Pancreas (tissue), 10 donors: ENCODE results near the gene GARIN5B. TPM values are rescaled to one million over a fixed set of nuclear protein-coding genes. Genes with fewer than 3 reads are reported as not detected.

Experiments
- ATAC-seq, 4 donors: fragments of 200-7000 bp; cut with Tn5 transposase; one replicate each; pipeline versions ENCODE4 v1.8.0 to v1.9.1; 2020; ENCODE audit warnings: mild to moderate bottlenecking in 4 of 4, moderate library complexity in 4 of 4
- DNase-seq, 6 donors: peaks; one replicate each; pipeline ENCODE4 v3.0.0-alpha.2; 2020
- FAIRE-seq: peaks from 2 replicates; lab custom pipeline; 2012; peaks lifted over from hg19 to GRCh38; lab: Jason Lieb, UNC
- H3K27ac ChIP-seq, 4 donors: fragments of 200-600 bp; sonication (generic); 1 replicate in 3 of 4; 2 replicates in 1 of 4; pipeline versions ENCODE4 v1.5.0 to v1.8.0; 2020
- H3K27me3 ChIP-seq, 4 donors: fragments of 200-600 bp; one replicate each; pipeline ENCODE4 v1.8.0; 2021
- H3K36me3 ChIP-seq, 3 donors: fragments of 200-600 bp; sonication (generic) in 1 of 3; one replicate each; pipeline versions ENCODE4 v1.5.0 to v1.8.0; 2020 to 2021
- H3K4me1 ChIP-seq, 3 donors: fragments of 200-600 bp; one replicate each; pipeline ENCODE4 v1.8.0; 2021
- H3K4me3 ChIP-seq, 4 donors: fragments of 200-600 bp; sonication (generic) in 2 of 4; one replicate each; pipeline versions ENCODE4 v1.5.0 to v1.8.0; 2020 to 2021
- H3K9me3 ChIP-seq, 4 donors: fragments of 200-600 bp; one replicate each; pipeline ENCODE4 v1.8.0; 2021
- WGBS, 2 donors: extraction: QIAGEN DNeasy Blood & Tissue Kit; methylation state at CpG; one replicate each; pipeline ENCODE4 v1.1.7; 2013; 5-methylcytosine and 5-hydroxymethylcytosine counted together
- intact Hi-C, 3 donors: fragments of 100-400 bp; cut with DNase I; formaldehyde crosslinking; loops; one replicate each; pipeline versions ENCODE4 v1.11.1 to v1.14.2; 2022
- polyA plus RNA-seq, 2 donors: library from polyadenylated mRNA; stranded (reverse); fragments of 200-250 nt; gene quantifications; one replicate each; pipeline ENCODE4 v1.2.3, GENCODE V29; 2013
- total RNA-seq, 6 donors: library from RNA; stranded (reverse); fragmentation: NEBNext Ultra II Directional in 4 of 6; extraction: Animal tissue kit (Norgen Biotek cat#: 25700) in 4 of 6; gene quantifications; one replicate each; pipeline versions ENCODE4 v1.2.1 to v1.2.4, GENCODE V29; 2021 to 2023
- TF ChIP-seq, protein P1 (sequence below), 4 donors: fragments of 200-600 bp; sonication (generic) in 3 of 4; IDR thresholded peaks; one replicate each; pipeline versions ENCODE4 v1.5.0 to v1.8.0; 2021; ENCODE audit warnings: antibody characterized with exemption in 4 of 4
- donor health status: healthy with polysubstance abuse.
- donor health status: DM: no; HTN: no; CAD: no; lungs with moderate emphysema.
- donor health status: DM: no; HTN: no; CAD: no.
- donor health status: control.
- donor health status: control.
- donor health status: Bipolar disorder and iron deficiency.
- donor health status: DM: yes; HTN: yes; CAD: no.
- donor health status: DM: no; HTN: no; CAD: no.
- donor health status: DM: no; HTN: no; CAD: no.
- donor health status: DM: yes; HTN: yes; CAD: no.

Gene GARIN5B
- total and polyA plus RNA-seq, 8 donors: not detected

GRCh38 chr19:55309448-55309847, 53.6 kb downstream of the GARIN5B start:
- no peaks in the 10 kb centered on the region for H3K9me3 ChIP-seq
- H3K36me3 ChIP-seq: no peaks in the 10 kb centered on the region
- H3K27me3 ChIP-seq: no peaks in the 10 kb centered on the region
- intact Hi-C loops: loop anchor here in 1 of 3 donors (10.0 kb wide), 1 partner anchor 65 kb away; the partner anchor contains the start of genes IL11 and TMEM190
- H3K4me1 ChIP-seq: no peaks in the 10 kb centered on the region
- ATAC-seq (no peak), DNase-seq (no peak), FAIRE-seq (no peak)
- 86 to 88% methylated on average over 5 of the region's 5 CpGs for WGBS, 2 donors
- H3K27ac ChIP-seq: no peak overlapping the region
- TF ChIP-seq, protein P1, sequence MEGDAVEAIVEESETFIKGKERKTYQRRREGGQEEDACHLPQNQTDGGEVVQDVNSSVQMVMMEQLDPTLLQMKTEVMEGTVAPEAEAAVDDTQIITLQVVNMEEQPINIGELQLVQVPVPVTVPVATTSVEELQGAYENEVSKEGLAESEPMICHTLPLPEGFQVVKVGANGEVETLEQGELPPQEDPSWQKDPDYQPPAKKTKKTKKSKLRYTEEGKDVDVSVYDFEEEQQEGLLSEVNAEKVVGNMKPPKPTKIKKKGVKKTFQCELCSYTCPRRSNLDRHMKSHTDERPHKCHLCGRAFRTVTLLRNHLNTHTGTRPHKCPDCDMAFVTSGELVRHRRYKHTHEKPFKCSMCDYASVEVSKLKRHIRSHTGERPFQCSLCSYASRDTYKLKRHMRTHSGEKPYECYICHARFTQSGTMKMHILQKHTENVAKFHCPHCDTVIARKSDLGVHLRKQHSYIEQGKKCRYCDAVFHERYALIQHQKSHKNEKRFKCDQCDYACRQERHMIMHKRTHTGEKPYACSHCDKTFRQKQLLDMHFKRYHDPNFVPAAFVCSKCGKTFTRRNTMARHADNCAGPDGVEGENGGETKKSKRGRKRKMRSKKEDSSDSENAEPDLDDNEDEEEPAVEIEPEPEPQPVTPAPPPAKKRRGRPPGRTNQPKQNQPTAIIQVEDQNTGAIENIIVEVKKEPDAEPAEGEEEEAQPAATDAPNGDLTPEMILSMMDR (IDR thresholded peaks at IDR 0.05): no peak
- H3K4me3 ChIP-seq: no peak overlapping the region

- H3K9me3 ChIP-seq: no peaks in the 10 kb centered on the region
- H3K27me3 ChIP-seq: no peaks in the 10 kb centered on the region
- H3K4me1 ChIP-seq: no peaks in the 10 kb centered on the region
- H3K4me3 ChIP-seq: no peak overlapping the region
- intact Hi-C loops: loop anchor here in 1 of 3 donors (10.0 kb wide), 1 partner anchor 67 kb away; the partner anchor contains the start of genes IL11 and TMEM190
- no peak overlapping the region for H3K27ac ChIP-seq
- WGBS, 2 donors: 70 to 85% methylated on average over 9 to 11 of the region's 11 CpGs
- ATAC-seq (no peak), DNase-seq (no peak), FAIRE-seq (no peak)
- no peaks in the 10 kb centered on the region for H3K36me3 ChIP-seq
- TF ChIP-seq, protein P1 (IDR thresholded peaks at IDR 0.05): no peak
Observed at GRCh38 chr19:55308281-55308680, 54.8 kb downstream of the GARIN5B start.

GRCh38 chr19:55306712-55307111, 56.3 kb downstream of the GARIN5B start:
- no peaks in the 10 kb centered on the region for H3K9me3 ChIP-seq
- H3K4me3 ChIP-seq: no peak overlapping the region
- DNase-seq: no peak
- H3K36me3 ChIP-seq: no peaks in the 10 kb centered on the region
- intact Hi-C loops: loop anchor here in 1 of 3 donors (10.0 kb wide), 1 partner anchor 68 kb away; the partner anchor contains the start of genes IL11 and TMEM190
- FAIRE-seq: no peak
- TF ChIP-seq, protein P1 (IDR thresholded peaks at IDR 0.05): no peak
- WGBS, 2 donors: 63 to 76% methylated on average over 3 of the region's 3 CpGs
- no peaks in the 10 kb centered on the region for H3K27me3 ChIP-seq
- no peak for ATAC-seq
- no peaks in the 10 kb centered on the region for H3K4me1 ChIP-seq
- H3K27ac ChIP-seq: no peak overlapping the region

DNA sequence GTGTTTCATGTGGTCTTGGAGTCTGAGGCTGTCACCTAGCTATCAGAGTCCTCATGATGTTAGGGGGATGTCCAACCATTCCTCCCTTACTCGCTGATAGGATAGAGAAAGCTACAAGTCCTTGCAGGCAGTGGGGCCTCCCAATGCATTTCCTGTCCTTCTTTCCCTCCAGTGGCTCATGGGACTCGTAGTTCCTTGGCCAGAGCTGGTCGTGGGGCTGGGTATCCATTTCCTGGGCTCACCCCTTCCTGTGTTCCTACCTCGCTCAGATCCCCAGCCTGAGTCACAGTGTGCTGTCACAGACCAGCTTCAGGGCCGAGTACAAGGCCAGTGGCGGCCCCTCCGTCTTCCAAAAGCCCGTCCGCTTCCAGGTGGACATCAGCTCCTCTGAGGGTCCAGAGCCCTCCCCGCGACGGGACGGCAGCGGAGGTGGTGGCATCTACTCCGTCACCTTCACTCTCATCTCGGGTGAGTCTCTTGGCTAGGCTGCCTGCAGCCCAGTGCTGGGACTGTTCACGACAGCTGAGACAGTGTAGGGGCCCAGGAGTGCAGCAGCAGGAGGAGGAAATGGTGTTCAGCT, 57.0 kb downstream of the GARIN5B start:
- Histone ChIP-seq H3K4me3 (no peak overlapping the region), H3K27me3 (no peaks in the 10 kb centered on the region), H3K27ac (no peak overlapping the region), H3K36me3 (no peaks in the 10 kb centered on the region), H3K4me1 (no peaks in the 10 kb centered on the region), H3K9me3 (no peaks in the 10 kb centered on the region)
- DNase-seq: no peak
- 75 to 84% methylated on average over 17 of the region's 17 CpGs for WGBS, 2 donors
- TF ChIP-seq, protein P1 (IDR thresholded peaks at IDR 0.05): no peak
- FAIRE-seq: no peak
- intact Hi-C loops: loop anchor here in 1 of 3 donors (10.0 kb wide), 1 partner anchor 69 kb away; the partner anchor contains the start of genes IL11 and TMEM190
- ATAC-seq: no peak

GRCh38 chr19:55305491-55305890, 57.6 kb downstream of the GARIN5B start:
- no peak for FAIRE-seq
- intact Hi-C loops: loop anchor here in 1 of 3 donors (10.0 kb wide), 1 partner anchor 69 kb away; the partner anchor contains the start of genes IL11 and TMEM190
- Histone ChIP-seq H3K9me3 (no peaks in the 10 kb centered on the region), H3K4me1 (no peaks in the 10 kb centered on the region), H3K36me3 (no peaks in the 10 kb centered on the region), H3K27me3 (no peaks in the 10 kb centered on the region), H3K4me3 (no peak overlapping the region), H3K27ac (no peak overlapping the region)
- peak; percentile 44 to 71 (median 58) for ATAC-seq
- DNase-seq: no peak
- TF ChIP-seq, protein P1 (IDR thresholded peaks at IDR 0.05): no peak
- 71 to 81% methylated on average over 9 of the region's 9 CpGs for WGBS, 2 donors
